ENCODE results near the gene FABP7. TPM values are rescaled to one million over a fixed set of nuclear protein-coding genes. Genes with fewer than 3 reads are reported as not detected.
A peak's percentile ranks its signal among the peaks of the same experiment; 100 is the strongest.

FABP7 gene
- total RNA-seq: 10 to 100 TPM in 2 of 4 donors, 1 to 10 TPM in 2; 3.7 to 63.6 (median 27.1) TPM
- polyA plus RNA-seq: 10 to 100 TPM in 2 of 3 donors, 1 to 10 TPM in 1; 7.1 to 42.1 (median 31.3) TPM
- long read RNA-seq, donor 1: 0 reads
- long read RNA-seq, donor 2, partial matches to known transcripts: 44 of 45 reads
- long read RNA-seq, donor 2, other reads (novel, unspliced or antisense): 0 of 45 reads

DNA sequence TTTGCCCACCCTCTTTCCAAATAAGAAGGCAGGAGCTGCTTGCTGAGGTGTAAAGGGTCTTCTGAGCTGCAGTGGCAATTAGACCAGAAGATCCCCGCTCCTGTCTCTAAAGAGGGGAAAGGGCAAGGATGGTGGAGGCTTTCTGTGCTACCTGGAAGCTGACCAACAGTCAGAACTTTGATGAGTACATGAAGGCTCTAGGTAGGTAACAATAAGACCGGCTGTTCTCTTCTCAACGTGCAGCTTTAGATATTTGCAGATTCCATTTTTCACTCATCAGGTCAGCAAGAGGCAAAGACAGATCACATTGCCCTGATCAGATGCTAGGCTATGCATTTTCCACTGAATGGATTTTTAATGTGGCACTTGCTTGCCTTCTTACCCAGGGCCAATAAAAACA, at the start of gene FABP7:
Gene FABP7, plus strand, starts transcription at position 50 of the 400 bp plus-strand sequence. Its CDS starts 79 bp downstream, at position 129.
- Histone ChIP-seq H3K4me3 (peak within 1 kb of the TSS; percentile 35), H3K27me3 (ENCODE audit: insufficient read depth in 3 of 3, low read length in 2 of 3) (no peaks in the 10 kb centered on the region), H3K27ac (no peak within 1 kb of the TSS), H3K9me3 (no peaks in the 10 kb centered on the region), H3K4me1 (peaks cover 9% of the 10 kb centered on the region), H3K36me3 (ENCODE audit: insufficient read depth in 1 of 2, low read depth in 1 of 2) (no peaks in the 10 kb centered on the region)
- DNase-seq (no peak), ATAC-seq (peak in 3 of 4 donors; percentile 43 to 70 (median 67))
- intact Hi-C loops (cut with DNase I): no loop called here
- TF ChIP-seq, protein P1, sequence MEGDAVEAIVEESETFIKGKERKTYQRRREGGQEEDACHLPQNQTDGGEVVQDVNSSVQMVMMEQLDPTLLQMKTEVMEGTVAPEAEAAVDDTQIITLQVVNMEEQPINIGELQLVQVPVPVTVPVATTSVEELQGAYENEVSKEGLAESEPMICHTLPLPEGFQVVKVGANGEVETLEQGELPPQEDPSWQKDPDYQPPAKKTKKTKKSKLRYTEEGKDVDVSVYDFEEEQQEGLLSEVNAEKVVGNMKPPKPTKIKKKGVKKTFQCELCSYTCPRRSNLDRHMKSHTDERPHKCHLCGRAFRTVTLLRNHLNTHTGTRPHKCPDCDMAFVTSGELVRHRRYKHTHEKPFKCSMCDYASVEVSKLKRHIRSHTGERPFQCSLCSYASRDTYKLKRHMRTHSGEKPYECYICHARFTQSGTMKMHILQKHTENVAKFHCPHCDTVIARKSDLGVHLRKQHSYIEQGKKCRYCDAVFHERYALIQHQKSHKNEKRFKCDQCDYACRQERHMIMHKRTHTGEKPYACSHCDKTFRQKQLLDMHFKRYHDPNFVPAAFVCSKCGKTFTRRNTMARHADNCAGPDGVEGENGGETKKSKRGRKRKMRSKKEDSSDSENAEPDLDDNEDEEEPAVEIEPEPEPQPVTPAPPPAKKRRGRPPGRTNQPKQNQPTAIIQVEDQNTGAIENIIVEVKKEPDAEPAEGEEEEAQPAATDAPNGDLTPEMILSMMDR (IDR thresholded peaks at IDR 0.05): no peak
- WGBS, 3 donors: 42 to 60% (median 56%) methylated on average over 3 of the region's 3 CpGs

GRCh38 chr6:122730334-122730733, 49.2 kb upstream of the FABP7 start:
- intact Hi-C loops (cut with DNase I): loop anchor here (2.0 to 10.0 kb wide), 2 partner anchors 108 to 584 kb away; no protein-coding TSS in a partner anchor
- TF ChIP-seq, protein P1 (IDR thresholded peaks at IDR 0.05): no peak
- 65 to 88% (median 75%) methylated on average over 3 of the region's 3 CpGs for WGBS, 3 donors

DNA sequence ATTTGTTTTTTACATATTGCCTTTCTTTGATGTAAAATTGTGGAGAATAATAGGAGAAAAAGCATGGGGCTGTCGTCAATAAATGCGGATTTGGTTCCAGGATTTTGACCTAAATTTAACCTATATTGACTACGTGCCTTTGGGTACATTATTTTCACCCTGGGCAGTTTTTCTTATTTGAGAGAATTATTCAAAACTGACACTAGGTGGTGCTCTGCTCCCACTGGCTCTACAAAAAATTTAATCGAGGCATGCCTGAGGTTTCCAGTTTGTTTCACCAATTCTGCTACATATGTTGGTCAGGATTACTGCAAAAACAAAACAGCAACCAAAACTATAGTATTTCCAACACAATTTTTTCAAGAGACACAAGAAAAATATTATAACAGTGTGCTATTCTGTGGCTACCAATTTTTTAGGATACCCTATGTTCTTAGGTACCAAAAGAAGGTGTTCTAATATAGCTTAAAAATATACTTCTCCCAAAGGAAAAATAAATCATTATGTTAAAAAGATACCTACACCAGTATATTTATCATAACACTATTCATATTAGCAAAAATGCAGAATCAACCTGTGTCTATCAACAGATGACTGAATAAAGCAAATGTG, 48.6 kb upstream of the FABP7 start:
- ATAC-seq: peak; percentile 57 to 83 (median 66)
- intact Hi-C loops (cut with DNase I): loop anchor here (2.0 to 10.0 kb wide), 2 partner anchors 108 to 584 kb away; no protein-coding TSS in a partner anchor

More at GRCh38 chr6:122730334-122730733, 49.2 kb upstream of the FABP7 start:
- ATAC-seq: no peak
- Histone ChIP-seq H3K27ac (no peak overlapping the region), H3K9me3 (no peaks in the 10 kb centered on the region), H3K27me3 (ENCODE audit: insufficient read depth in 3 of 3, low read length in 2 of 3) (no peaks in the 10 kb centered on the region), H3K36me3 (ENCODE audit: insufficient read depth in 1 of 2, low read depth in 1 of 2) (no peaks in the 10 kb centered on the region), H3K4me3 (no peak overlapping the region), H3K4me1 (peaks cover 3% of the 10 kb centered on the region)
- DNase-seq: no peak

DNA sequence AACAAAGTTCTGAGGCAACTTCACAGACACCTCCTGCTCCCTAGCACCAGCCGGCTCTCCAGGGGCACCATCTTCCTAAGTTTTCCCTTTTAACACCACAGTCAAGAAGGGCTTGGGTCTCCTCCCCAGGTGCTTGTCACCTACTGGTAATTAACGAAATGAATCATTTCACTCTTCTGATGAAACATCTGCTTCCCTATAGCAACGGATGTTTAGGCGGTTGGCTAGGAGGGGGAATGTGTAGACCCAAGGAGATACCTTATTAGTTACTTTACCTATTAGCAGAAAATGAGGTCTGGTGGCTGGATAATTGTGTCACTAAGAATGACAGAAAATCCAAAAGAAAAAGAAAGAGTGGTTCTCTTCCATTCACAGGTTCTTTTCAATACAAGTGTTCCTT, 46.3 kb upstream of the FABP7 start:
- DNase-seq (no peak), ATAC-seq (no peak)
- TF ChIP-seq, protein P1 (IDR thresholded peaks at IDR 0.05): no peak
- H3K36me3 ChIP-seq (ENCODE audit: insufficient read depth in 1 of 2, low read depth in 1 of 2): no peaks in the 10 kb centered on the region
- intact Hi-C loops (cut with DNase I): loop anchor here in 1 of 2 donors (10.0 kb wide), 1 partner anchor 582 kb away; no protein-coding TSS in a partner anchor
- H3K27me3 ChIP-seq (ENCODE audit: insufficient read depth in 3 of 3, low read length in 2 of 3): no peaks in the 10 kb centered on the region
- no peaks in the 10 kb centered on the region for H3K9me3 ChIP-seq
- no peak overlapping the region for H3K27ac ChIP-seq
- H3K4me1 ChIP-seq: peaks cover 15% of the 10 kb centered on the region
- H3K4me3 ChIP-seq: no peak overlapping the region
- WGBS, 3 donors: 82 to 90% (median 85%) methylated on average over 4 of the region's 4 CpGs

More for the DNA sequence above, 48.6 kb upstream of the FABP7 start:
- Histone ChIP-seq H3K4me3 (no peak overlapping the region), H3K36me3 (ENCODE audit: insufficient read depth in 1 of 2, low read depth in 1 of 2) (no peaks in the 10 kb centered on the region), H3K27me3 (ENCODE audit: insufficient read depth in 3 of 3, low read length in 2 of 3) (no peaks in the 10 kb centered on the region), H3K27ac (no peak overlapping the region), H3K9me3 (no peaks in the 10 kb centered on the region), H3K4me1 (peaks cover 5% of the 10 kb centered on the region)
- WGBS, 3 donors: 1 to 2% (median 1%) methylated on average over 4 of the region's 4 CpGs
- no peak for DNase-seq
- TF ChIP-seq, protein P1 (IDR thresholded peaks at IDR 0.05): peak; percentile 87
